Activated naive CD8-positive, alpha-beta T cell treated with anti-CD3 and anti-CD28 coated beads, Interleukin-2, amount 10 ng/mL, durations not matched to agents 7 days and 5 days (primary cell): ENCODE results near the gene SLC22A9. TPM values are rescaled to one million over a fixed set of nuclear protein-coding genes. Genes with fewer than 3 reads are reported as not detected.
"Not testable (repeated sequence)": the region's sequence is repeated elsewhere in the genome, so short reads cannot be mapped to it uniquely, and the experiment has no call there.

Experiments
- ATAC-seq: fragments of 150-1000 bp; cut with Tn5 transposase; one replicate; pipeline ENCODE4 v1.10.0; 2021; ENCODE audit warnings: low read depth, moderate library complexity
- POLR2A ChIA-PET: fragments of 350-600 bp; sonication (Branson Sonifier 250); formaldehyde crosslinking; loops from one replicate; lab custom pipeline; 2021; ENCODE audit warnings: antibody characterized with exemption; lab: Charles Lee
- DNase-seq: peaks from one replicate; pipeline ENCODE4 v3.0.0; 2021
- H3K27ac Mint-ChIP-seq: one replicate; pipeline ENCODE4 v1.8.0; 2022; ENCODE audit warnings: mild to moderate bottlenecking, mixed read lengths
- H3K27me3 Mint-ChIP-seq: one replicate; pipeline ENCODE4 v1.8.0; 2022; ENCODE audit warnings: mild to moderate bottlenecking, moderate library complexity, mixed read lengths
- H3K36me3 Mint-ChIP-seq: one replicate; pipeline ENCODE4 v1.8.0; 2021; ENCODE audit warnings: mild to moderate bottlenecking, mixed read lengths
- H3K4me1 Mint-ChIP-seq: one replicate; pipeline ENCODE4 v1.8.0; 2021; ENCODE audit warnings: mixed read lengths
- H3K4me3 Mint-ChIP-seq: one replicate; pipeline ENCODE4 v1.8.0; 2022; ENCODE audit warnings: mild to moderate bottlenecking, moderate library complexity, mixed read lengths
- H3K9me3 Mint-ChIP-seq: one replicate; pipeline ENCODE4 v1.8.0; 2021; ENCODE audit warnings: mixed read lengths
- total RNA-seq, 2 experiments: library from RNA; stranded (reverse); gene quantifications; one replicate each; pipeline ENCODE4 v1.2.3, GENCODE V29; 2021

Gene SLC22A9
- total RNA-seq, 2 experiments from 2014 or later = not detected

- ATAC-seq (no peak), DNase-seq (no peak)
- peaks cover 4% of the 10 kb centered on the region for H3K27me3 Mint-ChIP-seq
- no peak overlapping the region for H3K4me3 Mint-ChIP-seq
- no peaks in the 10 kb centered on the region for H3K9me3 Mint-ChIP-seq
- no peaks in the 10 kb centered on the region for H3K36me3 Mint-ChIP-seq
- H3K4me1 Mint-ChIP-seq = no peaks in the 10 kb centered on the region
- POLR2A ChIA-PET = no interaction called here
- no peak overlapping the region for H3K27ac Mint-ChIP-seq
These were observed 35.5 kb downstream of the SLC22A9 start for GRCh38 chr11:63405114-63405513.

- POLR2A ChIA-PET = no interaction called here
- Mint-ChIP-seq H3K4me1 (no peaks in the 10 kb centered on the region), H3K27me3 (no peaks in the 10 kb centered on the region), H3K4me3 (no peak overlapping the region), H3K36me3 (no peaks in the 10 kb centered on the region), H3K27ac (no peak overlapping the region), H3K9me3 (no peaks in the 10 kb centered on the region)
- DNase-seq (no peak), ATAC-seq (no peak)
These were observed 36.9 kb downstream of the SLC22A9 start for GRCh38 chr11:63406458-63406857.

GRCh38 chr11:63417174-63417852 is 47.7 kb downstream of the SLC22A9 start:
- Mint-ChIP-seq H3K4me3 (no peak overlapping the region), H3K27me3 (no peaks in the 10 kb centered on the region), H3K4me1 (no peaks in the 10 kb centered on the region), H3K36me3 (no peaks in the 10 kb centered on the region), H3K27ac (no peak overlapping the region), H3K9me3 (no peaks in the 10 kb centered on the region)
- POLR2A ChIA-PET = no interaction called here
- DNase-seq (no peak), ATAC-seq (no peak)

GRCh38 chr11:63427971-63428508 is 58.5 kb downstream of the SLC22A9 start:
- Mint-ChIP-seq H3K9me3 (peaks cover 2% of the 10 kb centered on the region), H3K4me3 (no peak overlapping the region), H3K27me3 (peaks cover 14% of the 10 kb centered on the region), H3K27ac (no peak overlapping the region), H3K36me3 (no peaks in the 10 kb centered on the region), H3K4me1 (no peaks in the 10 kb centered on the region)
- DNase-seq = no peak
- ATAC-seq = no peak
- POLR2A ChIA-PET = no interaction called here

GRCh38 chr11:63430731-63431130 is 61.1 kb downstream of the SLC22A9 start:
- H3K27ac Mint-ChIP-seq, ATAC-seq, DNase-seq, H3K4me3 Mint-ChIP-seq, H3K4me1 Mint-ChIP-seq, H3K36me3 Mint-ChIP-seq, H3K9me3 Mint-ChIP-seq, POLR2A ChIA-PET: not testable (repeated sequence)
- H3K27me3 Mint-ChIP-seq = peaks cover 20% of the 10 kb centered on the region

- POLR2A ChIA-PET, H3K36me3 Mint-ChIP-seq, H3K4me3 Mint-ChIP-seq, H3K9me3 Mint-ChIP-seq, H3K4me1 Mint-ChIP-seq, DNase-seq, ATAC-seq, H3K27ac Mint-ChIP-seq: not testable (repeated sequence)
- H3K27me3 Mint-ChIP-seq = peaks cover 15% of the 10 kb centered on the region
These were observed 65.8 kb downstream of the SLC22A9 start for GRCh38 chr11:63435351-63435750.

- ATAC-seq, H3K4me3 Mint-ChIP-seq, H3K4me1 Mint-ChIP-seq, POLR2A ChIA-PET, H3K27ac Mint-ChIP-seq, H3K36me3 Mint-ChIP-seq, H3K9me3 Mint-ChIP-seq, DNase-seq: not testable (repeated sequence)
- peaks cover 15% of the 10 kb centered on the region for H3K27me3 Mint-ChIP-seq
These were observed 66.2 kb downstream of the SLC22A9 start for GRCh38 chr11:63435831-63436230.

GRCh38 chr11:63443714-63444113 is 74.1 kb downstream of the SLC22A9 start:
- ATAC-seq (no peak), DNase-seq (no peak)
- H3K9me3 Mint-ChIP-seq = peaks cover 4% of the 10 kb centered on the region
- H3K4me3 Mint-ChIP-seq = no peak overlapping the region
- H3K36me3 Mint-ChIP-seq = no peaks in the 10 kb centered on the region
- H3K27me3 Mint-ChIP-seq = no peaks in the 10 kb centered on the region
- peaks cover 7% of the 10 kb centered on the region for H3K4me1 Mint-ChIP-seq
- no peak overlapping the region for H3K27ac Mint-ChIP-seq
- POLR2A ChIA-PET = no interaction called here

GRCh38 chr11:63444160-63444559 is 74.6 kb downstream of the SLC22A9 start:
- no peak for ATAC-seq
- Mint-ChIP-seq H3K9me3 (peaks cover 4% of the 10 kb centered on the region), H3K27me3 (no peaks in the 10 kb centered on the region), H3K27ac (no peak overlapping the region), H3K36me3 (no peaks in the 10 kb centered on the region), H3K4me1 (peaks cover 7% of the 10 kb centered on the region), H3K4me3 (no peak overlapping the region)
- POLR2A ChIA-PET = no interaction called here
- DNase-seq = no peak

- Mint-ChIP-seq H3K27me3 (peaks cover 3% of the 10 kb centered on the region), H3K27ac (no peak overlapping the region), H3K4me1 (peaks cover 7% of the 10 kb centered on the region), H3K9me3 (peaks cover 4% of the 10 kb centered on the region), H3K36me3 (no peaks in the 10 kb centered on the region), H3K4me3 (no peak overlapping the region)
- no peak for ATAC-seq
- DNase-seq = no peak
- POLR2A ChIA-PET = no interaction called here
These were observed 75.5 kb downstream of the SLC22A9 start for GRCh38 chr11:63445118-63445517.

GRCh38 chr11:63445720-63446119 is 76.1 kb downstream of the SLC22A9 start:
- peaks cover 9% of the 10 kb centered on the region for H3K27me3 Mint-ChIP-seq
- H3K4me1 Mint-ChIP-seq = peaks cover 7% of the 10 kb centered on the region
- H3K4me3 Mint-ChIP-seq = no peak overlapping the region
- POLR2A ChIA-PET = no interaction called here
- no peak for DNase-seq
- no peak for ATAC-seq
- peaks cover 4% of the 10 kb centered on the region for H3K9me3 Mint-ChIP-seq
- no peak overlapping the region for H3K27ac Mint-ChIP-seq
- H3K36me3 Mint-ChIP-seq = no peaks in the 10 kb centered on the region

GRCh38 chr11:63448646-63449045 is 79.1 kb downstream of the SLC22A9 start:
- Mint-ChIP-seq H3K27me3 (peaks cover 17% of the 10 kb centered on the region), H3K4me3 (no peak overlapping the region), H3K27ac (no peak overlapping the region), H3K4me1 (peaks cover 7% of the 10 kb centered on the region), H3K36me3 (no peaks in the 10 kb centered on the region), H3K9me3 (peaks cover 2% of the 10 kb centered on the region)
- no peak for DNase-seq
- ATAC-seq = no peak
- POLR2A ChIA-PET = no interaction called here

- H3K4me1 Mint-ChIP-seq = no peaks in the 10 kb centered on the region
- no peaks in the 10 kb centered on the region for H3K36me3 Mint-ChIP-seq
- no peak overlapping the region for H3K27ac Mint-ChIP-seq
- no peak overlapping the region for H3K4me3 Mint-ChIP-seq
- H3K9me3 Mint-ChIP-seq = no peaks in the 10 kb centered on the region
- H3K27me3 Mint-ChIP-seq = peaks cover 10% of the 10 kb centered on the region
- ATAC-seq (no peak), DNase-seq (no peak)
- POLR2A ChIA-PET = no interaction called here
These were observed 90.0 kb downstream of the SLC22A9 start for GRCh38 chr11:63459586-63459985.
